Inflammatory macrophage treated with lipopolysaccharide for 1 hour (primary cell): ENCODE measurements around the gene IGFBP2.

Experiments used
- DNase-seq, 2 donors: peaks; one replicate each; pipeline ENCODE4 v3.0.0-alpha.2; 2020 to 2022

Gene IGFBP2

GRCh38 chr2:216690456-216690852 lies 57.2 kb downstream of the IGFBP2 start:
- no peak for DNase-seq

GRCh38 chr2:216690853-216691741 lies 57.9 kb downstream of the IGFBP2 start:
- DNase-seq = no peak

- no peak for DNase-seq
These were observed 59.6 kb downstream of the IGFBP2 start for GRCh38 chr2:216692636-216693413.

- no peak for DNase-seq
These were observed 60.3 kb downstream of the IGFBP2 start for GRCh38 chr2:216693414-216694080.

- no peak for DNase-seq
These were observed 61.0 kb downstream of the IGFBP2 start for GRCh38 chr2:216694082-216694825.

GRCh38 chr2:216694826-216695217 lies 61.6 kb downstream of the IGFBP2 start:
- DNase-seq = no peak

- DNase-seq = no peak
These were observed 62.2 kb downstream of the IGFBP2 start, which contains the start of gene IGFBP5 for GRCh38 chr2:216695401-216695821. Gene IGFBP5 (minus strand): TSS chr2:216695549. CDS start chr2:216694775, 774 bp downstream.

- no peak for DNase-seq
These were observed 63.1 kb downstream of the IGFBP2 start for GRCh38 chr2:216696321-216696720.

GRCh38 chr2:216696751-216697560 lies 63.7 kb downstream of the IGFBP2 start:
- DNase-seq = no peak

GRCh38 chr2:216698293-216698692 lies 65.1 kb downstream of the IGFBP2 start:
- DNase-seq = no peak

GRCh38 chr2:216698895-216699294 lies 65.7 kb downstream of the IGFBP2 start:
- peak; percentile 34 to 41 for DNase-seq

GRCh38 chr2:216700088-216700567 lies 66.9 kb downstream of the IGFBP2 start:
- DNase-seq = no peak

GRCh38 chr2:216700781-216701180 lies 67.6 kb downstream of the IGFBP2 start:
- DNase-seq = no peak

- no peak for DNase-seq
These were observed 68.3 kb downstream of the IGFBP2 start for GRCh38 chr2:216701544-216701943.

GRCh38 chr2:216702756-216703155 lies 69.5 kb downstream of the IGFBP2 start:
- no peak for DNase-seq

- DNase-seq = no peak
These were observed 77.5 kb downstream of the IGFBP2 start for GRCh38 chr2:216710551-216711301.

GRCh38 chr2:216711348-216711747 lies 78.1 kb downstream of the IGFBP2 start:
- no peak for DNase-seq

- no peak for DNase-seq
These were observed 80.6 kb downstream of the IGFBP2 start for GRCh38 chr2:216713691-216714336.
